Large intestine (tissue), 3 donors: Measurements from ENCODE around the gene AGBL4. TPM values are rescaled to one million over a fixed set of nuclear protein-coding genes. Genes with fewer than 3 reads are reported as not detected.

Experiments
- DNase-seq, 2 donors: peaks; one replicate each; pipeline versions ENCODE4 v3.0.0 to v3.0.0-alpha.2; 2013
- H3K27ac ChIP-seq: one replicate; pipeline ENCODE4 v1.5.1; 2013; ENCODE audit warnings: low read length
- H3K27me3 ChIP-seq: 2 replicates; pipeline ENCODE4 v1.6.1; 2013; ENCODE audit warnings: low read length; ENCODE audit not compliant: control insufficient read depth, insufficient read depth
- H3K36me3 ChIP-seq: 2 replicates; pipeline ENCODE4 v1.6.1; 2013; ENCODE audit warnings: low read length; ENCODE audit not compliant: control insufficient read depth, insufficient read depth
- H3K4me1 ChIP-seq: one replicate; pipeline ENCODE4 v1.6.1; 2013; ENCODE audit warnings: low read length; ENCODE audit not compliant: control insufficient read depth, insufficient read depth
- H3K4me3 ChIP-seq: one replicate; pipeline ENCODE4 v1.5.1; 2013; ENCODE audit warnings: low read length
- H3K9me3 ChIP-seq: one replicate; pipeline ENCODE4 v1.6.1; 2013; ENCODE audit warnings: mild to moderate bottlenecking, low read depth, low read length, moderate library complexity; ENCODE audit not compliant: control insufficient read depth
- WGBS: methylation state at CpG from one replicate; pipeline ENCODE4 v1.1.5; 2013; ENCODE audit warnings: low lambda C conversion rate; ENCODE audit not compliant: insufficient coverage; 5-methylcytosine and 5-hydroxymethylcytosine counted together
- polyA plus RNA-seq: library from polyadenylated mRNA; unstranded; fragments of 120-200 nt; gene quantifications from one replicate; pipeline ENCODE4 v1.2.1, GENCODE V29; 2013

AGBL4 gene
- polyA plus RNA-seq, 1 donor = 0.28 TPM

DNA sequence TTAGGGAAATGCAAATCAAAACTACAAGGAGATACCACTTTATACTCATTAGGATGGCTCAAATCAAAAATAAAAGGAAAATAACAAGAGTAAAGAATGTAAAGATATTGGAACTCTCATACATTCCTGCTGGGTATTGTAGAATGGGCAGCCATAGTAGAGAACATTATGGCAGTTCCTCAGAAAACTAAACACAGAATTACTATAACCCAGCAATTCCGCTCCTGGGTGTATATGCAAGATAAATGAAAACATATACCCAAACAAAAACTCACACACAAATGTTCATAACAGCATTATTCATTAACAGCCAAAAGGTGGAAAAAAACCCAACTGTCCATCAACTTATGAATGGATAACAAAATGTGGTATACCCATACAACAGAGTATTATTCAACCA lies 1258.4 kb downstream of the AGBL4 start:
- WGBS = 100% methylated on average over 1 of the region's 1 CpG
- H3K4me3 ChIP-seq = no peak overlapping the region
- H3K9me3 ChIP-seq = no peaks in the 10 kb centered on the region
- H3K4me1 ChIP-seq = no peaks in the 10 kb centered on the region
- no peak overlapping the region for H3K27ac ChIP-seq
- peaks cover 22% of the 10 kb centered on the region for H3K36me3 ChIP-seq
- no peaks in the 10 kb centered on the region for H3K27me3 ChIP-seq
- DNase-seq = no peak

- H3K27ac ChIP-seq = no peak overlapping the region
- no peak overlapping the region for H3K4me3 ChIP-seq
- H3K27me3 ChIP-seq = no peaks in the 10 kb centered on the region
- H3K4me1 ChIP-seq = no peaks in the 10 kb centered on the region
- no peak for DNase-seq
- 100% methylated on average over 1 of the region's 7 CpGs for WGBS
- no peaks in the 10 kb centered on the region for H3K9me3 ChIP-seq
- H3K36me3 ChIP-seq = peaks cover 29% of the 10 kb centered on the region
Measured at GRCh38 chr1:48761986-48762385, 1261.8 kb downstream of the AGBL4 start.

GRCh38 chr1:48761411-48761810 lies 1262.3 kb downstream of the AGBL4 start:
- no peaks in the 10 kb centered on the region for H3K27me3 ChIP-seq
- peaks cover 26% of the 10 kb centered on the region for H3K36me3 ChIP-seq
- H3K27ac ChIP-seq = no peak overlapping the region
- H3K9me3 ChIP-seq = no peaks in the 10 kb centered on the region
- no peaks in the 10 kb centered on the region for H3K4me1 ChIP-seq
- no peak overlapping the region for H3K4me3 ChIP-seq
- no peak for DNase-seq

DNA sequence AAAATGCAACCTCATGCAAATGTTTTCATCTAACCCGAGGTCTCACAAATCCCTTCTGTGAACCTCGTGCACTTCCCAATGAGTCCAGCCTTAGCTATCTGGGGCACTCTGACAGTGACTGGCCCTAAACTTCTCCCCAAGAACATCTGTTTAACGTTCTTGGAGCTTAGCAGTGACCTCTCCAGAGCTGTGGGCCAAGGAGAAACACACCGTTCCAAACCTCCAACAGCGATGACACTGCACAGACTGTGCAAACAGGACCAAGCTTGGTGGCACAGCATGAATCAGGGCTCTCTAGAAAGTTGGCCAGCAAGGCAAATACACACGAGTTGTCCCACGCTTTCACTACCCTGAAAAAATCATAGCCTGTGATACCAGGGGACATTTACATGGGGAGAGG lies 1262.9 kb downstream of the AGBL4 start:
- H3K27ac ChIP-seq = no peak overlapping the region
- H3K4me1 ChIP-seq = no peaks in the 10 kb centered on the region
- H3K27me3 ChIP-seq = no peaks in the 10 kb centered on the region
- no peak overlapping the region for H3K4me3 ChIP-seq
- no CpG with 5 or more reads among the region's 7 CpGs for WGBS
- no peaks in the 10 kb centered on the region for H3K9me3 ChIP-seq
- peaks cover 24% of the 10 kb centered on the region for H3K36me3 ChIP-seq
- no peak for DNase-seq

- no peaks in the 10 kb centered on the region for H3K4me1 ChIP-seq
- no peaks in the 10 kb centered on the region for H3K27me3 ChIP-seq
- peaks cover 31% of the 10 kb centered on the region for H3K36me3 ChIP-seq
- DNase-seq = no peak
- WGBS = no CpG with 5 or more reads among the region's 18 CpGs
- no peak overlapping the region for H3K4me3 ChIP-seq
- no peak overlapping the region for H3K27ac ChIP-seq
- no peaks in the 10 kb centered on the region for H3K9me3 ChIP-seq
Measured at GRCh38 chr1:48758976-48759375, 1264.8 kb downstream of the AGBL4 start.

GRCh38 chr1:48757363-48757762 lies 1266.4 kb downstream of the AGBL4 start:
- Histone ChIP-seq H3K9me3 (no peaks in the 10 kb centered on the region), H3K27ac (no peak overlapping the region), H3K4me1 (no peaks in the 10 kb centered on the region), H3K27me3 (no peaks in the 10 kb centered on the region), H3K36me3 (peaks cover 37% of the 10 kb centered on the region), H3K4me3 (no peak overlapping the region)
- whole genome bisulfite sequencing = no CpG with 5 or more reads among the region's 2 CpGs
- no peak for DNase-seq

- no peak for DNase-seq
- no CpG with 5 or more reads among the region's 1 CpG for WGBS
- Histone ChIP-seq H3K27me3 (no peaks in the 10 kb centered on the region), H3K27ac (no peak overlapping the region), H3K4me1 (no peaks in the 10 kb centered on the region), H3K36me3 (peaks cover 40% of the 10 kb centered on the region), H3K9me3 (no peaks in the 10 kb centered on the region), H3K4me3 (no peak overlapping the region)
Measured at GRCh38 chr1:48756683-48757316, 1267.0 kb downstream of the AGBL4 start.

GRCh38 chr1:48753293-48753692 lies 1270.5 kb downstream of the AGBL4 start:
- Histone ChIP-seq H3K4me3 (no peak overlapping the region), H3K27ac (no peak overlapping the region), H3K36me3 (peaks cover 43% of the 10 kb centered on the region), H3K27me3 (no peaks in the 10 kb centered on the region), H3K9me3 (no peaks in the 10 kb centered on the region), H3K4me1 (no peaks in the 10 kb centered on the region)
- no peak for DNase-seq
- no CpG with 5 or more reads among the region's 1 CpG for WGBS

DNA sequence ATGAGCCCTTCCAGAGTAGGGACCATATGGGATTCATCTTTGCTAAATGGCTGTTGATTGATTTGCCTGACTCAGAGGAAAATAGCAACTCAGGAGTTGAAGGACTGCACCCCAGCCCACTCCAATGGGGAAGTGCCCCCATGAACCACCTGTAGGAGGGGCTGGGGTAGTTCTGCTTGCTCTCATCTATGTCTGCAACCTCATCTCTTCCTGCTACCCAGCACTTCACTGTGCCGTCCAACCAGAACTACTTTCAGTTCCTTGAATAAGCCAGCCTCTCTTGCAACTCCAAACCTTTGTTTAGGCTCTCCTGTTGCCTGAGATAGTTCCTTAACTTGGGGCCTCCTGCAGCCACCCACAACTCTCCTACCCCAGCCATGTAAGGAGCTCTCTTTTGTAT lies 1273.6 kb downstream of the AGBL4 start:
- H3K27ac ChIP-seq = no peak overlapping the region
- H3K4me1 ChIP-seq = no peaks in the 10 kb centered on the region
- no peak overlapping the region for H3K4me3 ChIP-seq
- peaks cover 37% of the 10 kb centered on the region for H3K36me3 ChIP-seq
- H3K9me3 ChIP-seq = no peaks in the 10 kb centered on the region
- WGBS = no CpG with 5 or more reads among the region's 1 CpG
- H3K27me3 ChIP-seq = no peaks in the 10 kb centered on the region
- DNase-seq = no peak

- Histone ChIP-seq H3K27me3 (no peaks in the 10 kb centered on the region), H3K27ac (no peak overlapping the region), H3K36me3 (peaks cover 35% of the 10 kb centered on the region), H3K4me1 (no peaks in the 10 kb centered on the region), H3K4me3 (no peak overlapping the region), H3K9me3 (no peaks in the 10 kb centered on the region)
- DNase-seq = no peak
- WGBS = 73% methylated on average over 3 of the region's 7 CpGs
Measured at GRCh38 chr1:48749068-48749467, 1274.7 kb downstream of the AGBL4 start.

GRCh38 chr1:48746906-48747305 lies 1276.8 kb downstream of the AGBL4 start:
- WGBS = 89% methylated on average over 3 of the region's 5 CpGs
- DNase-seq = no peak
- no peaks in the 10 kb centered on the region for H3K9me3 ChIP-seq
- H3K27ac ChIP-seq = no peak overlapping the region
- H3K27me3 ChIP-seq = no peaks in the 10 kb centered on the region
- H3K4me3 ChIP-seq = no peak overlapping the region
- peaks cover 24% of the 10 kb centered on the region for H3K36me3 ChIP-seq
- no peaks in the 10 kb centered on the region for H3K4me1 ChIP-seq
